ENCODE data around the gene SLC23A3.
"Not testable (repeated sequence)": the region's sequence is repeated elsewhere in the genome, so short reads cannot be mapped to it uniquely, and the experiment has no call there.

SLC23A3 gene

DNA sequence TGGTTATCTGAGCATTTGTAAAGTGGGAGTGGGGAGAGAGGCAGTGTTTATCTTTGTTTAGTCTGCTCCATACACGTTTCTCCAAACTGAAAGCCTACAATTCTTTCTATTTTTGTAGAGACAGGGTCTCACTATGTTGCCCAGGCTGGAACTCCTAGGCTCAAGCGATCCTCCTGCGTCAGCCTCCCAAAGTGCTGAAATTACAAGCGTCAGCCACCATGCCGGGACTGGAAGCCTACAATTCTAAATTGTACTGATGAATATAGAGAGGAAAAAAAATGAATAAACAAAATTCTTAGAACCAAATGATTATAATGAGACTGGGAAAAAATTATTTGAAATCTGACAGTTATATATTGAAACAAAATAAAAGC is 35.3 kb upstream of the SLC23A3 start:
- DNase-seq = no peak

DNA sequence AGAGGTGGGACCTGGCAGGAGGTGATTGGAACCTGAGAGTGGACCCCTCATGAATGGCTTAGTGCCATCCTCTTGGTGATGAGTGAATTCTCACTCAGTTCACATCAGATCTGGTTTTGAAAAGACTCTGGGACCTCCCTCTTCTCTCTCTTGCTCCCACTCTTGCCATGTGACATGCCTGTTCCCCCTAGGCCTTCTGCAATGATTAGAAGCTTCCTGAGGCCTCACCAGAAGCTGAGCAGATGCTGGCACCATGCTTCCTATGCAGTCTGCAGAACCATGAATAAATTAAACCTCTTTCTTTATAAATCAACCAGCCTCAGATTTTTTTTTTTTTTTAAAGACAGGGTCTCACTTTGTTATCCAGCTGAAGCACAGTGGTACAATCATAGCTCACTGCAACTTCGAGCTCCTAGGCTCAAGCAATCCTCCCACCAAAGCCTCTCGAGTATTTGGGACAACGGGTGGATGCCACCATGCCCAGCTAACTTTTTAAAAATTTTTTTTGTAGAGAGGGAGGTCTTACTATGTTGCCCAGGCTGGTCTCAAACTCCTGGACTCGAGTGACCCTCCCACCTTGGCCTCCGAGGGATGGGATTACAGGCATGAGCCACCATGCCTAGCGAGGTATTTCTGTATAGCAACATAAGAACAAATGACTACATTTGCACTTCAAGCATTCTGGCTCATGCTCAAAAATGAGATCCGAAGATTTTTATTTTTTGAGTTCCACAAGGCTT is 34.8 kb upstream of the SLC23A3 start:
- no peak for DNase-seq

DNA sequence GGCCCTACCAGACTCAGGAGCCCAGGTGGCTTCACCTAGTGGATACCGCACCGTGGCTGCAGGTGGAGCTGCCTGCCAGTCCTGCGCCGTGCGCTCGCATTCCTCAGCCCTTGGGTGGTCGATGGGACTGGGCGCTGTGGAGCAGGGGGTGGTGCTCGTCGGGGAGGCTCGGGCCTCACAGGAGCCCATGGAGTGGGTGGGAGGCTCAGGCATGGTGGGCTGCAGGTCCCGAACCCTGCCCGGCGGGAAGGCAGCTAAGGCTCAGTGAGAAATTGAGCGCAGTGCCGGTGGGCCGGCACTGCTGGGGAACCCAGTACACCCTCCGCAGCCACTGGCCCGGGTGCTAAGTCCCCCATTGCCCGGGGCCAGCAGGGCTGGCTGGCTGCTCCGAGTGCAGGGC is 31.5 kb upstream of the SLC23A3 start:
- DNase-seq = not testable (repeated sequence)

DNA sequence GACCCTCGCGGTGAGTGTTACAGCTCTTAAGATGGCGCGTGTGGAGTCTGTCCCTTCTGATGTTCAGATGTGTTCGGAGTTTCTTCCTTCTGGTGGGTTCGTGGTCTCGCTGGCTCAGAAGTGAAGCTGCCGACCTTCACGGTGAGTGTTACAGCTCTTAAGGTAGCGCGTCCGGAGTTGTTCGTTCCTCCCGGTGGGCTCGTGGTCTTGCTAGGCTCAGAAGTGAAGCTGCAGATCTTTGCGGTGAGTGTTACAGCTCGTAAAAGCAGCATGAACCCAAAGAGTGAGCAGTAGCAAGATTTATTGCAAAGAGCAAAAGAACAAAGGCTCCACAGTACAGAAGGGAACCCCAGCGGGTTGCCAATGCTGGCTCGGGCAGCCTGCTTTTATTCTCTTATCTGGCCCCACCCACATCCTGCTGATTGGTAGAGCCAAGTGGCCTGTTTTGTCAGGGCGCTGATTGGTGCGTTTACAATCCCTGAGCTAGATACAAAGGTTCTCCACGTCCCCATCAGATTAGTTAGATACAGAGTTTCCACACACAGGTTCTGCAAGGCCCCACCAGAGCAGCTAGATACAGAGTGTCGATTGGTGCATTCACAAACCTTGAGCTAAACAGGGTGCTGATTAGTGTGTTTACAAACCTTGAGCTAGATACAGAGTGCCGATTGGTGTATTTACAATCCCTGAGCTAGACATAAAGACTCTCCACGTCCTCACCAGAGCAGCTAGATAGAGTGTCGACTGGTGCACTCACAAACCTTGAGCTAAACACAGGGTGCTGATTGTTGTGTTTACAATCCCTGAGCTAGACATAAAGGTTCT is 30.9 kb upstream of the SLC23A3 start:
- DNase-seq = not testable (repeated sequence)

DNA sequence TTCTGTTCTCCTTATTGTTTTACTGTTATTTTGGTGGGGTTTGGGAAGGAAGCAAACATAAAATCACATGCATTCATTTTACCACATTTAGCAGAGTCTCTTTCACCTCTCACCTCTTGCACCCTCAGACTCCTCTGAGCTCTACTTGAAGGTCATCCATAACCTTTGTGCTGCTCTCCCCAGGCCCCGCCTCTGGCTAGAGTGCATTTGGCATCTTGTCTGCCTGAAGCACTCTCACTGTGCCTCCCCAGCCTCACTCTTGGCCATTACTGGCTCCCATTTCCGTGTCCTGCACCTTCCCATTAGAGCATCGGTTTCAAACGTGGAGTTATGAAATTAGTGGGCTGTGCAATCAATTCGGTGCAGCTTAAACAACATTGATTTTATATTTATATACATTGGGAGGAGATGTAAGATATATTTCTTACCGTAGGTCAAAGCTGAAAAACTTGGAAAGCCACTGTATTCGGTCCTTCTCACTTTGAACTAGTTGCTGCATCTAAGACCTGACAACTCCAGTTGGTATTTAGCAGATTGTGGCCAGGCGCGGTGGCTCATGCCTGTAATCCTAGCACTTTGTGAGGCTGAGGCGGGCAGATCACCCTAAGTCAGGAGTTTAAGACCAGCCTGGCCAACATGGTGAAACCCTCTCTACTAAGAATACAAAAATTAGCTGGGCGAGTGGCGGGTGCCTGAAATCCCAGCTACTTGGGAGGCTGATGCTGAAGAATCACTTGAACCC is 29.8 kb upstream of the SLC23A3 start:
- DNase-seq = no peak

DNA sequence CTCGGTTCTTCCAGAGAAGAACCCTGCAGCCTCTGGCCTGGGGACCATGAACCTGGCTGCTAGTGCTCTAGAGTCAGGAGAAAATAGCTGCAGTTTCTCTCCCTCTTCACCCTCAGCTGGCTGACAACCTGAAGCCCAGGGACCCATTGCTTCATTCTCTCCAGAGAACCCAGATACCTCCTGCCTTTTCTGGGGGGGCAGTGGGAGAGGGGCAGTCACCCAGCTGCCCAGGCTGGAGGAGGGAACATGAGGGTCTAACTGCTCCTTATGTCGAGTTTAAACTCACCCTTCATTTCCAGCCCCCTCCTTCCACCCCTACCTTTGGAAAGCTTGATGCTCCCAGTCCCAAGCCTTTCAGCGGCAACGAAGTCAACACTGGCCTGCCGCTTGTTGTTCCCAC is 29.1 kb upstream of the SLC23A3 start:
- DNase-seq = no peak

DNA sequence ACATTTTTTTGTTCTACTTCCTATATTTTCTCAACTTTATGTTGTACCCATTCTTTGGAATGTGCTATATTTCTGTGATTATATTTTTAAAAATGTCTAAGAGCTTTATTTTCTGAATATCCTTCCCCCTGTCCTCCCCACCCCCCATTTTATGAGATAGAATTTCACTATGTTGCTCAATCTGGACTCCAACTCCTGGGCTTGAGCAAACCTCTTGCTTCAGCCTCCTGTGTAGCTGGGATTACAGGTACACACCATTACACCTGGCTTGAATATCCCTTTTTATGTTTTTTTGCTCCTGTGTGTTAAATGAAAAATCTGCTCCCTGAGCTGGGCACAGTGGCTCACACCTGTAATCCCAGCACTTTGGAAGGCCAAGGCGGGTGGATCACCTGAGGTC is 27.6 kb upstream of the SLC23A3 start:
- DNase-seq = no peak

DNA sequence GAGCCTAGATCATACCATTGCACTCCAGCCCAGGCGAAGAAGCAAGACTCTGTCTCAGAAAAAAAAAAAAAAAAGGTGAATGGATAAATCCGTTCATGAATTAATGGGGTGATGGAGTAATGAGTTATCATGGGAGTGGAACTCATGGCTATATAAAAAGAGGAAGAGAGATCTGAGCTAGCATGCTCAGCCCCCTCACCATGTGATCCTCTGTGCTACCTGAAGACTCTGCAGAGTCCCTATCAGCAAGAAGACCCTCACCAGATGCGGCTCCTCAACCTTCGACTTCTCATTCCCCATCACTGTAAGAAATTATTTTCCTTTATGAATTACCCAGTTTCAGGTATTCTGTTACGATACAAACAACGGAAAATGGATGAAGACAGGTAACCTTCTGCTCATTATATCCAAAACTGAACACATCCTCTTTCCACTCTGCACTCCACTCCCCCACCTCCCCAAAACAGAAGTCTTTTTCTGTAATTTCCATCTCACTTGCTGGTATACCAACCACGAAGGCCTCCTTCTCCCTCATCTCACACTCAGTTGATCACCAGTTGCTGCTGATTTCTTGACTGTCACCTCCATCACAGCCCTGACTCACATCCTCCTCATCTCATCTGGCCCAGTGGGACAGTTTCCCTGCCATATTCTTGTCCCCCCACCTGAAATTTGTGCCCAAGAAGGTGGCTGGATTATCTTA is 17.1 kb upstream of the SLC23A3 start:
- no peak for DNase-seq

DNA sequence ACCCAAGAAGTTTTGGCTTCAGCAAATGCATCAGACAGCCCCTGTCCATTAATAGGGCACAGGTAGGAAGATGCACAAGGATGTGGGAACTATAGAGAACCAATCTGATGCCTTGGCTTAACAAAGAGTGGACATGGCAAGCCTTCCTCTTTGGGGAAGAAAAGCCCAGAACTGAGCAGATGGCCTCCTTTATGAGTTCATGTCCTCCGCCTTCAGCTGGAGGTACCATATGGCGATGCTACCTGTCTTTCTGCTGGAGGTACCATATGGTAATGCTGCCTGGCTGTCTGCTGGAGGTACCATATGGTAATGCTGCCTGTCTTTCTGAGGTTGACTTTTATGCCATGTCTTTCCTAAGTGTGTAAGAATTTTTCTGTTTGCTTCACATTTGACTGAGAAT is 14.3 kb upstream of the SLC23A3 start:
- no peak for DNase-seq

DNA sequence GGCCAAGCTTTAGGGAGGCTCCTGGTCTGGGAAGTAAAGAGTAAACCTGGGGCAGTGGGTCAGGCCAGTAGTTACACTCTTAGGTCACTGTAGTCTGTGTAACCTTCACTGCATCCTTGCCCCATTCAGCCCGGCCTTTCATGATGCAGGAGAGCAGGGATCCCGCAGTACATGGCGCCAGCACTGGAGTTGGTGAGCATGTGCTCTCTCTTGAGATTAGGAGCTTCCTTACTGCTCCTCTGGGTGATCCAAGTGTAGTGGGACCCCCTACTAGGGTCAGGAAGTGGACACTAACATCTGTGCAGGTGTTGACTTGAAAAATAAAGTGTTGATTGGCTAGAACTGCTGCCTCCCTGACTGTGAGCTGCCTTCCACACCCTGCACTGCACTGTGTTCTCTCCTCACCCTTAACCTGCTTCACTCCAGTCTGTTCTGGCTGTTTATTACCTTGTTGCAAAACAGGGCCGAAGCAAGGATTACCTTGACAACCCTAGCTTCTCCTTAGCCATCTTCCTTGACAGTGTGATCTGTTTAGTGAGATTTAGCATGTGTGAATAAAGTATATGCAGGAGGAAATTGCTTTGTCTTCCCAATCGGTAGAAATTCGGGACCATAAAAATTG is 13.4 kb upstream of the SLC23A3 start:
- DNase-seq = no peak

DNA sequence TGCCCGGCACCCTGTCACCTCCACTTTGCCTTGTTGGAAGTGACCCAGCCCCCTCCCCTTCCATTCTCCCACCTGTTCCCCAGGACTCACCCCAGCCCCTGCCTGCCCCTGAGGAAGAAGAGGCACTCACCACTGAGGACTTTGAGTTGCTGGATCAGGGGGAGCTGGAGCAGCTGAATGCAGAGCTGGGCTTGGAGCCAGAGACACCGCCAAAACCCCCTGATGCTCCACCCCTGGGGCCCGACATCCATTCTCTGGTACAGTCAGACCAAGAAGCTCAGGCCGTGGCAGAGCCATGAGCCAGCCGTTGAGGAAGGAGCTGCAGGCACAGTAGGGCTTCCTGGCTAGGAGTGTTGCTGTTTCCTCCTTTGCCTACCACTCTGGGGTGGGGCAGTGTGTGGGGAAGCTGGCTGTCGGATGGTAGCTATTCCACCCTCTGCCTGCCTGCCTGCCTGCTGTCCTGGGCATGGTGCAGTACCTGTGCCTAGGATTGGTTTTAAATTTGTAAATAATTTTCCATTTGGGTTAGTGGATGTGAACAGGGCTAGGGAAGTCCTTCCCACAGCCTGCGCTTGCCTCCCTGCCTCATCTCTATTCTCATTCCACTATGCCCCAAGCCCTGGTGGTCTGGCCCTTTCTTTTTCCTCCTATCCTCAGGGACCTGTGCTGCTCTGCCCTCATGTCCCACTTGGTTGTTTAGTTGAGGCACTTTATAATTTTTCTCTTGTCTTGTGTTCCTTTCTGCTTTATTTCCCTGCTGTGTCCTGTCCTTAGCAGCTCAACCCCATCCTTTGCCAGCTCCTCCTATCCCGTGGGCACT is 12.7 kb upstream of the SLC23A3 start:
- DNase-seq = peak; percentile 63 to 65

DNA sequence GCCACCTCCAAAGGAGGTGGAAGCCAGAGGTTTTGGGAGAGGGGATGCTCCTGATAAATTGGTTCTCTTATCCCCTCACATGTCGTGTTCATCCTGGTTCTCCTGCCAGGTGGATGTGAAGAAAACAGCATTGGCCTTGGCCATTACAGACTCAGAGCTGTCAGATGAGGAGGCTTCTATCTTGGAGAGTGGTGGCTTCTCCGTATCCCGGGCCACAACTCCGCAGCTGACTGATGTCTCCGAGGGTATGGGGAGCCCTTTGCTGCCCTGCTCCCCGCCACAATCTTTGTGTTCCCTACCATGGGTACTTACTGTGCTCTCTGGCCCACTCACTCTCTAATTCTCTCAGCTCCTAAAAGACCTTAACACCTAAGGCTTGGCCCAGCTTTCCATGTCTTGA is 11.7 kb upstream of the SLC23A3 start:
- no peak for DNase-seq

DNA sequence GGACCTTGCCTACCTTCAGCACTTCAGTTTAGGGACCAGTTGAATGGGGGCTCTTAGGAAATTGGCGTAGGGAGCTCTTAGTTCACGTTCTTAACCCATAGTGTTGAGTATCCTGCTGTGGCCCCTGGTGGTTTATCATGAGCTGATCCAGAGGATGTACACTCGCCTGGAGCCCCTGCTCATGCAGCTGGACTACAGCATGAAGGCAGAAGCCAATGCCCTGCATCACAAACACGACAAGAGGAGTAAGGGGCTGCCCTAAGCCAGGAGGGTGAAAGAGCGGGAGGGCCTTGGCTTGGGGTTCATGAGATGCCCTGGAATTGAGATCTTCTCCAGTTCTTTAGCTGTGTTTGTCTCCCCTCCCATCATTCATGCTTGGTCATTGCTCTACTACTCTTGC is 11.1 kb upstream of the SLC23A3 start:
- DNase-seq = no peak

DNA sequence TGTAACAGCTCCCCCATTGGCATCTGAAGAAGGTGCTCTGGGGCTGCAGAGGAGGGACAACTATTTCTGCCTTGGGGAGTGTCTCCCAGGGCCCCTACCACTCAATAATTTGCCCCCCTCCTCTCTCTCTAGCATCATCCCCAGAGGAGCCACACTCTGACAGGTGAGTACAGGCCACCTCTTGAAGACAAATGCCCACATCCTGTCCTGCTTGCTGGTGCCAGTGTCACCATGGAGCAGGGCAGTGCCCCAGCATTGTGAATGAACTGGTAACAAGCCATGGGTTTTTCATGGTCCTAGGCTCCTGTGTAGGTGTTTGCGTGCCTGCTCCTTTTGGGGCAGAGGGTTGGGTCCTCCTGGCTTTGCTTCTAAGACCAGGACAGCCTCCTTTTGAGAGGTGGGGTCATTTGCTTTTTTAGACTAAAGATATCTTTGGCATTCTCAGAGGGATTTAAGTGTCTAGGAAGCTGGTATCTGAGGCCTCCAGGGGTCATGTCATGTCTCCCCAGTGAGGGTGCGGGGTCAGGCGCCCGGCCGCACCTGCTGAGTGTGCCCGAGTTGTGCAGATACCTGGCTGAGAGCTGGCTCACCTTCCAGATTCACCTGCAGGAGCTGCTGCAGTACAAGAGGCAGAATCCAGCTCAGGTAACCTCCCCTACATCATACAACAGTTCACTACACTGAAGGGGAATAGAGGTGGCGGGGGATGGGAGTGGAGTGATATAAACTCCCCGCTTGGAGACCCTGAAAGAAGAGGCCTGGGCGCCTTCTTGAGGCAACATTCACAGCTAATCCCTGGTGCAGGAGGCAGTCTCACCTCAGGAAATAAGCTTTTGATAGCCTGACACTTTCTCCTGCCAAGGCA is 10.0 kb upstream of the SLC23A3 start:
- no peak for DNase-seq

DNA sequence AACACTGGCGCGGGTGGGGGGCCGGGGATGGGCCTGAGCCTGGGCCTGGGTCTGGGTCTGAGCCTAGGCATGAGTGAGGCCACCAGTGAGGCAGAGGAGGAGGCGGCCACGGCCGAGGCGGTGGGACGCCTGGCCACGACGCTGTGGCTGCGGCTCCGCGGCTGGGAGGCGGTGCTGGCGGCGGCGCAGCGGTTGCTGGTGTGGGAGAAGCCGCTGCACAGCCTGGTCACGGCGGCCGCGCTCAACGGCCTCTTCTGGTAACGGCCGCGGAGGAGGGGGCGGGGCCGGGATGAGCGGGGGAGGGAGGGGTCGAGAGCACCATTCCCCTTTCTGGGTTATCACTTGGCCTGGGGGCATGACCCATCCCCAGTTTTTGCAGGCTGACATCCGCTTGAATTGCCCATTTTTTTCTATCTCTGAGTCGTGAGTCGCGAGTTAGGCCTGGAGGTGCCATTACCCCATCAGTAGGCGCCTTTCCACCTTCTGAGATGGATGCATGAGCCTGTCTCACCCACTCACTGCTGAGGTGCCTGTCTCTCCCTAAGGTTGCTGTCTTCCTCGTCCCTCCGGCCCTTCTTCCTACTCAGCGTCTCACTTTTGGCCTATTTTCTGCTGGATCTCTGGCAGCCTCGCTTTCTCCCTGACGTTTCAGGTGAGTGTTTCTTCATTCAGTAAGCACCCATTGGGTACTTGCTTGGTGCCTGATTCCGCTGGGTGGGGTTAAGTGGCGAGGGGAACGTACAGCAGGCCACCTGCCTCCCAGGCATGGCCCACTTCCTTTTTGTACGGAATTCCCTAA is 8.7 kb upstream of the SLC23A3 start:
- peak in 1 of 2 donors; percentile 36 for DNase-seq

DNA sequence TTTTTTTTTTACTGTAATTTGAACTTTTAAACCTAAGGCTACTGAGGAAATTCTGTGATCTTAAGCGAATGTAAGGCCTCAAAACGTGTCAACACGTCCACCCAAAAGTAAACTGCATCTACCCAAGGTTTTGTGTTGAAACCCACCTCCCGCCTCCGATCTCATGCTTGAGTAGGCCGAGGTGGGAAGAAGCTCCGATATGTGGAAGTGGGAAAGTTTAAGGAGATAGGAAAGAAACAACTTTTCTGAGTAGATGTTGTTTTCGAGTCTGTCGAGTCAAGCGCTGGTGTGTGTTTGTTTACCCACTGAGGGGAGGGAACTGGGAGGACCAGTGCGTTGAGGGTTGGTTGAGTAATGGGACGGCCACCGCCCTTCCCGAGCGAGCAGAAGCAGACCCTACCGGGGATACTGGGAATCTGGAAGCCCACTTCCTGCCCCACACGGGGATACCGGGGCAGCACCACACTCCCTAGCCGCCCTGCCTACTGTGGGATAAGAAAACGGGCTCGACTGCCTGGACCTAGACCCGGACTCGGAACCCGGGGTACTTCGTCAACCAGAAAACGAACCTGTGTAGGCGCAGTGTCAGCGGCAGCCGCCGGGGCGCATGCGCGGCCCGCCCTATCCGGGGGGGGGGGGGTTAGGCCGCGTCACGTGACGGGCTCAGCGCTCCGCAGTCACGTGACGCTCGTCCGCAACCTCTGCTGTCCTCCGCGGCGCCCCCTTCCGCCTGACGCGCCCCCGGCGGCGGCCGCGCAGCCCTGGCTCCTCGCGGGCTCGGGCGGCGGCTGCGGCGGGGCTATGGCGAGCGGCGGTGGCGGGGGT is 7.9 kb upstream of the SLC23A3 start, which contains the start of gene RETREG2:
Gene RETREG2, plus strand, starts transcription at position 724 of the 825 bp plus-strand sequence. Its CDS starts 78 bp downstream, at position 802.
- peak; percentile 86 to 95 for DNase-seq

DNA sequence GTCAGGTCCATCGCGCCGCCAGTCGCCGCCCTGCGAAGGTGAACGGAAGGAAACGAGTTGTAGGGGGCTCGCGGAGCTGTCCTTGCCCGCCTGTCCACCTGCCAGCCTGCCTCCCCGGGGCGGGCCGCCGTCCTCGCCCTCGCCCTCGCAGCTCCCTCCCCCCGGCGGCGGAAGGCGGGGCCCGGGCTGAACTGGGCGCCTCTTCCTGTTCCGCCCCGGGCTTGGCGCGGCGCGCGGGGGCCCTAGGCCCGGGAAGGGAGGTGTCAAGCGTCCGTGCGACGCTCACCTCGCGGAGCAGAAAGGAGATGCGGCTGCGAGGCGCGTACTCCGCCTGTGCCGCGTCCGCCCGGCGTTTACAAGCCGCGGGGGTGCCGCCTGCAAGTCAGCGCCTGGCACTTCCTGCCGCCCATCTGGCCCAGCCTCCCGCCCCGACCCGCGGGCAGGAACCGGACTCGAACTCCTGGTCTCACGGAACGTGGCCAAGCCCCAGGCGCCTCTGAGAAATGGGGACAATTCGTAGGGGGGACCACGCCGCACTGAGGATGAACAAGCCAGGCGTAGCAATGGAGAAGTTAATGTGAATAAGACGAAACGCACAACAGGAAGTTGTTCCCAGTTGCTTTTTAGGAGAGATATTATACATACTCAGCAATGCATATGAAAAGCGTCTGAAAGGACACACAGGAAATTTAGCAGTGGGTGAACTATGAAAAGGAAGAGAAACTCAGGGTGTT is 7.2 kb upstream of the SLC23A3 start, which contains the start of gene CNPPD1:
Gene CNPPD1, minus strand, starts transcription at position 108 of the 734 bp plus-strand sequence. Its CDS starts 97 bp downstream, at position 11.
- peak; percentile 82 to 91 for DNase-seq
